Stimulated activated CD4-positive, alpha-beta T cell treated with anti-CD3 and anti-CD28 coated beads, Interleukin-2, amount 100 ng/mL, for 24 hours (primary cell): ENCODE measurements around the gene XPO4.
"Not testable (repeated sequence)": the region's sequence is repeated elsewhere in the genome, so short reads cannot be mapped to it uniquely, and the experiment has no call there.

ENCODE experiments used
- DNase-seq, 2 donors: peaks; one replicate each; pipeline ENCODE4 v3.0.0-alpha.2; 2020

Gene XPO4

GRCh38 chr13:20890540-20890939 lies 12.0 kb downstream of the XPO4 start:
- DNase-seq: not testable (repeated sequence)

GRCh38 chr13:20882206-20882605 lies 20.3 kb downstream of the XPO4 start:
- no peak for DNase-seq

- no peak for DNase-seq
Measured at GRCh38 chr13:20877902-20878301, 24.6 kb downstream of the XPO4 start.

- not testable (repeated sequence) for DNase-seq
Measured at GRCh38 chr13:20876802-20877201, 25.7 kb downstream of the XPO4 start.

- DNase-seq: not testable (repeated sequence)
Measured at GRCh38 chr13:20874439-20874838, 28.1 kb downstream of the XPO4 start.

DNA sequence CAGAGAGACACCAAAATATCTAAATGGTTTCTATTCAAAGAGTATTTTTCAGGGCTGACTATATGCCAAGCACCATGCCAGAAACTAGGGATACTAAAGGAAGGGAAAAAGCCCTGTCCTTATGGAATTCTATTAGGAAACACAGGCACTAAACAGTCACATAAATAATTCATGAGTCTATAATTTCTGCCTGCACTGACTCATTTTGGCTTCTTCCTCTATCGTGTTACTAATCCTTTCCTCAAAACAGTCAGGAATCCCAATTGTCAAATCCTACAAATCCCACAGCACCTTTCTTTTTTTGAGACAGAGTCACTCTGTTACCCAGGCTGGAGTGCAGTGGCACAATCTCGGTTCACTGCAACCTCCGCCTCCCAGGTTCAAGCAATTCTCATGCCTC lies 29.2 kb downstream of the XPO4 start:
- DNase-seq: no peak

DNA sequence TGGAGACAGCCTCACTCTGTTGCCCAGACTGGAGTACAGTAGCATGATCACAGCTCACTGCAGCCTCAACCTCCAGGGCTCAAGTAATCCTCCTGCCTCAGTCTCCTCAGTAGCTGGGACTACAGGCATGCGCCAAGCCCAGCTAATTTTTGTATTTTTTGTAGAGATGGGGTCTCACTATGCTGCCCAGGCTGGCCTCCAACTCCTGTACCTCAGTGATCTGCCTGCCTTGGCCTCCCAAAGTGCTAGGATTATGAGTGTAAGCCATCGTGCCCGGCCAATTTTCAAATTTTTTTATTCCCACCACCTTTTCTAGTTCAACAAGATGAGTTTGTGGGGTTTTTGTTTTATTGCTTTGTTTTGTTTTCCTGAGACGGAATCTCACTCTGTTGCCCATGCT lies 31.7 kb downstream of the XPO4 start:
- DNase-seq: no peak

DNA sequence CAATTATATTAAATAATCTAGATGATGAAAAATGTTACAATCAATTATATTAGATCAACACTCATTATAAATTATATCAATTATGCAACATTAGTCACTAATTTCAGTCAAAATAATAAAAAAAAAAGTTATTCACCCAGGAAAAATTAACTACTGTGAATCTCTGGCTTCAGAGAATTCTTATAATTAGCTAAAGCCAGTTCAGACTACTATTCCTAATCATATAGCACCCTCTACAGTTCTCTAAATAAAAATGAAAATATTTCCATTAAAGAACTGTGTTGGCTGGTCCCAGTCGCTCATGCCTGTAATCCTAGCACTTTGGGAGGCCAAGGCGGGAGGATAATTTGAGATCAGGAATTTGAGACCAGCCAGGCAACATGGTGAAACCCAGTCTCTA lies 33.0 kb downstream of the XPO4 start:
- no peak for DNase-seq

DNA sequence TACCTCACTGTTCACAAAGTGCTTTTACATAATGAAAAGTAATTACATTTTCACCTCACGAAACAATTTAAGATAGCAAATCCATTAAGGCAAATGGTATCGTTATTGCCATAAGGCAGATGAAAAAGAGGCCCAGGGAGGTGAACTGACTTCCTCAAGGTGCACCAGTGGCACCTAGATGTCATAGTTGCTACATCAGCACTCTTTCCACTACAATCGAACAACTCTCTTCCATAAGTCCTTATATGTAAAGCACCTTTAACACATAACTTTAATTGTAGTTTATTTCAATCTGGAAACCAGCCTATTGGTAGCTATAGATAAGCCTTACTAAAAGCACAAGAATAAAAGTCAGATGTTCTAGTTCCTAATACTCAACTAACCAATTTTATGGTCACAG lies 35.1 kb downstream of the XPO4 start:
- no peak for DNase-seq

GRCh38 chr13:20861666-20862065 lies 40.9 kb downstream of the XPO4 start:
- not testable (repeated sequence) for DNase-seq

- DNase-seq: no peak
Measured at GRCh38 chr13:20860844-20861243, 41.7 kb downstream of the XPO4 start.

GRCh38 chr13:20856650-20857049 lies 45.9 kb downstream of the XPO4 start:
- no peak for DNase-seq

DNA sequence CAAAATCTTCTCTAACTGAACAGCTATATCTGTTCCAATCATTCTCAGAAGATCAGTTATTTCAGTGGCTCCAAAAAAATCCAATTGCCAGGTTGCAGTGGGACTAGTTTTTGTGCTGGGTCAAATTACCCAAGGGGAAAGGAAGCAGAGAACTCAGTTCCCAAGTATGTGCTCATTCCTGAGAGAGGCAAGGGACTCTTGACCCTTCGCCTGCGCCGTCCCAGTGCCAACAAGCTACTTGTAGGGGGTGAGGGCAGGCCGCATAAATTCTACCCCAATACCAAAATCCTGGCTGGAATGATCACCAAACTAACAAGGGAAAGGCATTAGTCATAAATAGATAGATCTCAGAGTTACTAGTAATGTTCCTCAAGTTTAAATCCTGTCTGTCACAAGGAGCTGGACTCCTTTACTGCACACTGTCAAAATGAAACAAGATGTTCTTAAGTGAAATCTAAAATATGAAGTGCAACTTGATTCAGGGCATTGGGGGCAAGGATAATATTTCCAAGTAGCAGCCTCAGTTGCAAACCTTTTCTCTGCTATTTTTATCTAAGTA lies 50.6 kb downstream of the XPO4 start:
- DNase-seq: no peak

GRCh38 chr13:20848944-20849343 lies 53.6 kb downstream of the XPO4 start:
- no peak for DNase-seq

DNA sequence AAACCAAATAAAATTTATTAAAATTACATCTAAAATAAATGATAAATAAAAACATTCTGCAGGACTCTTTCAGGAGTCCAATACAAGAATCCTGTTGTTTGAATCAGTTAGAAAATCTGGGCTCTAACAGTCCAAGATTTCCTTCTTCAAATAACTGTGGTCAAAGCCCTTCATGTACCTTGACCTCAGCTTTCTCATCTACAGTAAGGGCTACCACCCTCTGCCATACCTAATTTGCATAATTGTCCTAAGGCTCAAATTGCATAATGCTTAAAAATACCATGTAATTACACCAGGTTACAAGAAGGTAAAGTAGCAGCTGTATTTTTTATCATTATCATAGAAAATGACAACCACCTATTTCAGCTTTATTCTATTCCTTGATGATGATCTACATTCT lies 54.3 kb downstream of the XPO4 start:
- DNase-seq: no peak

DNA sequence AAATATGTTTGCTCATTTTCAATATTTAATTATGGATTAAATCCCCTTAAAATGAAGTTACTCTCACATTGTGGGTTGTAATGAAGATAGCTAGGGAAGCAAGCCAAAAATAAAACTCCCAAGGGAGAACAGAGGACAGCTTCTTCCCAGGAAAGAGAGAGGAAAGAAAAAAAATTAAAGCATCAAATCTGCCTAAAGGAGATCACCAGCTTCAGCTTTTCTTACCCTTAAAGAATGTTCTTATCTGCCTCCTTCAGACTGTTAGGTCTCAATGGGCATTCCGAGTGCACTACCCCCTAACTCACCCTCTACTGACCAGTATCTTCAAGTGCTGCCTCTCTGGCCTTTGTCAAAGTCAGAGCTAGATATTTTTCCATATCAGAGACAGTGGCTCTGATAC lies 55.2 kb downstream of the XPO4 start:
- no peak for DNase-seq

DNA sequence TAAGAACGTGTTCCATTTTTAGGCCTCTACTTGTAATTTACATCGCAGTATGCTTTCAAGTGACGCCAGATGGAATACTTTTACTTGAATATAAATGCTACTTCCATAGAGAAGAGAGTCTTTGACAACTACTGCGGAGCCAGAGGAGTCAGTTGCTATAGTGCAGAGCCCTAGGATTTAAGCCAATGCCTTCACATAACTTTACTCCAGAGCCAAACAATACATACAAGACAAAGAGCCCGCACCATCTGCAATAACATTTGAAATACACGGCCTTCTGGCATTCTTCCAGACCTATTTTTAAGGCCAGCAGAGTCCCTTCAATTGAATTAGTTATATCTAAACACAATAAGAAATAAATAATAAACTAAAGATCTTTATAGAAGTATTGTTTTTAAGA lies 59.4 kb downstream of the XPO4 start:
- DNase-seq: no peak

GRCh38 chr13:20840568-20840967 lies 62.0 kb downstream of the XPO4 start:
- no peak for DNase-seq

- no peak for DNase-seq
Measured at GRCh38 chr13:20833900-20834679, 68.5 kb downstream of the XPO4 start.

DNA sequence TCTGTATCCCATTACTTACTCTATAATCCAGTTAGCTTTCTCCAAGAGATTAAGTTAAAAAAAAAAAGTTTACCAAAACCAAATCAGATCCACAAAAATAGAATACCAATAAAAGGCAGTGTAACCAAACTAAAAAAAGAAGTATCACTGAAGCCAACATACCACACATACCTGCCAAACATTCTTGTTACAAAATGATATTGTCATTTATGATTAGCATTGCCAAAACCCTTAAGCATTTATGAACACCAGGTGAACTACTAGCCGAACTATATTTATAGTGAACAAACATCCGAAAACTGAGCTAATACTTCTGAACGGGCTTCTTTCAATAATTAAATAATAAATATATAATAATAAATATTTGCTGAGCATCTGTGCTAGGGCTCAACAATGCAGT lies 69.7 kb downstream of the XPO4 start:
- DNase-seq: no peak

- DNase-seq: no peak
Measured at GRCh38 chr13:20831933-20832332, 70.6 kb downstream of the XPO4 start.

DNA sequence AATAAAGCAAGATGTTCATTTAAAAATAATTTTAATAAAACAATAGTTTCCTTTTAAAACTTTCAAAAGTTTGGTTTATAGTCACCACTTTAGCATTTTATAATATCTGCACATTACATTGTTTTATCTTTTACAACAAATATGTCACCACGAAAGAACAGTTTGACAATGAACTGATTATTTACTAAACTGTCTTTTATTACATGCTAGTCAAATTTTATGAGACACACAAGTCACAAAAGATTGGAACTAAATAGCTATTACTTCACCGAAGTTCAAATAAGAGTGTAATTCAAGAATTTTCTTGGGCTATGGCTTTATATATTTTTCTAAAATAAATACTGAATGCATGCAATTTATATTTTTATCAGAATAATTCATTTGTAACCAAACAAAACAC lies 71.3 kb downstream of the XPO4 start:
- DNase-seq: no peak

DNA sequence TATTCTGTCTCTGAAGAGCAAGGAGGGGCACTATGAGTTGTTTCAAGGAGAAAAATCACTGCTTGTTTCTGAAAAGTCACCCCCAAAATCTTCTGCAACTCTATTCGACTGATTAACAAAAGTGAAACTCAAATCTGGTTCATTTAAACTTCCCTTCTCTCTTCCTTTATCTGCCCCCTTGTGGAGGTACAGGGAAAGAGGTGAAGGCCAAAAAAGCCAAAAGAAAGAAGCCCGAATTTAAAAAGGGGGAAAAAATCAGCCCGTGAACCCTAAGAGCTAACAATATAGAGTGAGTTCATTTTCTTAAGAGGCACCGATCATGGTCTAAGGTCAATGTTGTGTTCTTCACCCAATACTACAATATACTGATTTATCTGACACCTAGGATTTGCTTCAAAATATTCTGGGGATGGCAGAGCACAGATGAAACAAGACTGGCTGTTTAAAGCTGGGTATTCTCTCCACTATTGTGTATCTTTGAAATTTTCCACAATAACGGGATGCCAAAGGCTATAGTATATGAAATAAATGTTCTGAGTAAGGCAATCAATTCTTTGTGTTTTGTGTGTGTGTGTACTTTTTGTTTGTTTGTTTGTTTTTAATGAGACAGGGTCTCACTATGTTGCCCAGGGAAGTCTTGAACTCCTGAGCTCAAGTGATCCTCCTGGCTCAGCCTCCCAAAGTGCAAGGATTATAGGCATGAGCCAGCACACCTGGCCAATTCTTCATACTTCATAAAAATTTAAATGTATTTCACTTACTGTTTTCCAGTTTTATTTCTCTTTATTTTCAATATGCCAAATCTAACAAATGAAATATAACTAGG lies 73.8 kb downstream of the XPO4 start:
- peak in 1 of 2 donors; percentile 35 for DNase-seq
